CD14-positive monocyte (primary cell): ENCODE data around the gene BMS1. TPM values are rescaled to one million over a fixed set of nuclear protein-coding genes. Genes with fewer than 3 reads are reported as not detected.

Experiments
- DNase-seq, 3 donors: peaks; one replicate each; pipeline ENCODE4 v3.0.0-alpha.2; 2011 to 2022
- H2AFZ ChIP-seq: 2 replicates; pipeline ENCODE4 v1.6.0; 2012; ENCODE audit warnings: mild to moderate bottlenecking, low read depth, low read length, inconsistent platforms; ENCODE audit not compliant: insufficient read depth, poor library complexity, severe bottlenecking
- H3K27ac ChIP-seq, 2 donors: 1 replicate in 1 of 2; 2 replicates in 1 of 2; pipeline ENCODE4 v1.5.1; 2012 to 2013; ENCODE audit warnings: low read length in 2 of 2, control low read depth in 1 of 2, inconsistent platforms in 1 of 2, low read depth in 1 of 2, mild to moderate bottlenecking in 1 of 2
- H3K27me3 ChIP-seq, 2 donors: one replicate each; pipeline versions ENCODE4 v1.6.0 to v1.6.1; 2011 to 2013; ENCODE audit warnings: low read length in 2 of 2; ENCODE audit not compliant: control insufficient read depth in 2 of 2, insufficient read depth in 2 of 2
- H3K36me3 ChIP-seq, 2 donors: replicated peaks in 1 of 2; 1 replicate in 1 of 2; 2 replicates in 1 of 2; pipeline versions ENCODE4 v1.5.1 to v1.6.1; 2012 to 2013; ENCODE audit warnings: low read length in 2 of 2, control low read depth in 1 of 2, inconsistent platforms in 1 of 2, mild to moderate bottlenecking in 1 of 2; ENCODE audit not compliant: insufficient read depth in 2 of 2, control insufficient read depth in 1 of 2
- H3K4me1 ChIP-seq, 2 donors: 1 replicate in 1 of 2; 2 replicates in 1 of 2; pipeline versions ENCODE4 v1.5.1 to v1.6.1; 2012 to 2013; ENCODE audit warnings: low read length in 2 of 2, control low read depth in 1 of 2, inconsistent platforms in 1 of 2, mild to moderate bottlenecking in 1 of 2, moderate library complexity in 1 of 2; ENCODE audit not compliant: insufficient read depth in 2 of 2, control insufficient read depth in 1 of 2
- H3K4me2 ChIP-seq: replicated peaks from 2 replicates; pipeline ENCODE3; 2012; ENCODE audit warnings: low read length, moderate library complexity, mild to moderate bottlenecking; ENCODE audit not compliant: poor library complexity, severe bottlenecking; ENCODE audit errors: extremely low read depth
- H3K4me3 ChIP-seq, 3 experiments: fragments of 200-600 bp in 1 of 3; sonication (generic) in 1 of 3; replicated peaks in 1 of 3; 1 replicate in 2 of 3; 2 replicates in 1 of 3; pipeline ENCODE4 v1.5.1; 2011 to 2013; ENCODE audit warnings: low read length in 3 of 3, mild to moderate bottlenecking in 3 of 3, control low read depth in 2 of 3, low read depth in 2 of 3, inconsistent platforms in 1 of 3, moderate library complexity in 1 of 3
- H3K79me2 ChIP-seq: 2 replicates; pipeline ENCODE4 v1.6.0; 2012; ENCODE audit warnings: mild to moderate bottlenecking, control low read depth, inconsistent platforms, low read length, moderate library complexity; ENCODE audit not compliant: insufficient read depth
- H3K9ac ChIP-seq: 2 replicates; pipeline ENCODE4 v1.6.0; 2017; ENCODE audit warnings: low read length, mild to moderate bottlenecking; ENCODE audit not compliant: insufficient read depth, poor library complexity, severe bottlenecking
- H3K9me3 ChIP-seq, 2 donors: replicated peaks in 1 of 2; 1 replicate in 1 of 2; 2 replicates in 1 of 2; pipeline versions ENCODE4 v1.5.1 to v1.6.1; 2012 to 2013; ENCODE audit warnings: low read length in 2 of 2, control low read depth in 1 of 2; ENCODE audit not compliant: control insufficient read depth in 1 of 2, insufficient read depth in 1 of 2
- H4K20me1 ChIP-seq: 2 replicates; pipeline ENCODE4 v1.6.0; 2012; ENCODE audit warnings: mild to moderate bottlenecking, low read length, control low read depth, moderate library complexity; ENCODE audit not compliant: insufficient read depth
- H3K27ac Mint-ChIP-seq, 7 donors: one replicate each; pipeline ENCODE4 v1.8.0; 2020; ENCODE audit warnings: mild to moderate bottlenecking in 7 of 7, mixed read lengths in 7 of 7, moderate library complexity in 6 of 7, inconsistent platforms in 2 of 7
- H3K27me3 Mint-ChIP-seq, 3 donors: one replicate each; pipeline ENCODE4 v1.8.0; 2021 to 2022; ENCODE audit warnings: low read depth in 3 of 3, mild to moderate bottlenecking in 3 of 3, mixed read lengths in 3 of 3, moderate library complexity in 3 of 3, inconsistent platforms in 1 of 3
- H3K36me3 Mint-ChIP-seq, 2 donors: one replicate each; pipeline ENCODE4 v1.8.0; 2020; ENCODE audit warnings: mixed read lengths in 2 of 2, inconsistent platforms in 1 of 2, mild to moderate bottlenecking in 1 of 2
- H3K4me1 Mint-ChIP-seq: one replicate; pipeline ENCODE4 v1.8.0; 2020; ENCODE audit warnings: mild to moderate bottlenecking, mixed read lengths
- H3K4me3 Mint-ChIP-seq, 2 donors: one replicate each; pipeline ENCODE4 v1.8.0; 2020; ENCODE audit warnings: mild to moderate bottlenecking in 2 of 2, mixed read lengths in 2 of 2, moderate library complexity in 1 of 2
- H3K9me3 Mint-ChIP-seq, 7 donors: one replicate each; pipeline ENCODE4 v1.8.0; 2020 to 2022; ENCODE audit warnings: mixed read lengths in 7 of 7, mild to moderate bottlenecking in 6 of 7, moderate library complexity in 6 of 7, inconsistent platforms in 2 of 7
- CTCF ChIP-seq: fragments of 200-600 bp; IDR thresholded peaks from one replicate; pipeline ENCODE4 v1.8.0; 2022; ENCODE audit warnings: antibody characterized with exemption, mild to moderate bottlenecking
- WGBS: methylation state at CpG from one replicate; pipeline ENCODE4 v1.1.5; 2013; ENCODE audit warnings: missing lambda C conversion rate; ENCODE audit not compliant: insufficient coverage; 5-methylcytosine and 5-hydroxymethylcytosine counted together
- intact Hi-C, 2 donors: fragments of 100-400 bp; cut with micrococcal nuclease; formaldehyde crosslinking; loops; one replicate each; pipeline versions ENCODE4 v1.15.0 to v1.15.1; 2023
- polyA plus RNA-seq, 3 donors: library from polyadenylated mRNA; depleted of rRNA in 1 of 3; unstranded in 2 of 3; stranded (reverse) in 1 of 3; fragments of 300-500 nt in 2 of 3; fragments of >200 nt in 1 of 3; fragmentation: Illumina TruSeq in 2 of 3; gene quantifications; 1 replicate in 2 of 3; 2 replicates in 1 of 3; pipeline ENCODE4 v1.2.3, GENCODE V29; 2012 to 2021

The BMS1 gene
- polyA plus RNA-seq, 3 donors, result 2.4 to 4.6 (median 2.9) TPM

GRCh38 chr10:42876945-42877344 lies 94.3 kb downstream of the BMS1 start:
- Mint-ChIP-seq H3K9me3 (peaks cover 1 to 12% (median 10%) of the 10 kb centered on the region in 7 donors), H3K27me3 (peaks cover 4 to 9% (median 7%) of the 10 kb centered on the region in 3 donors), H3K36me3 (no peaks in the 10 kb centered on the region), H3K27ac (no peak overlapping the region), H3K4me3 (no peak overlapping the region), H3K4me1 (no peaks in the 10 kb centered on the region)
- no peak overlapping the region for H2AFZ ChIP-seq
- H3K79me2 ChIP-seq, result no peaks in the 10 kb centered on the region
- no peaks in the 10 kb centered on the region for H4K20me1 ChIP-seq
- H3K4me3 ChIP-seq, result no peak overlapping the region
- no peaks in the 10 kb centered on the region for H3K27me3 ChIP-seq
- intact Hi-C loops, result no loop called here
- H3K9me3 ChIP-seq, result peaks cover under 1 to 5% of the 10 kb centered on the region in 2 donors
- no peak overlapping the region for H3K27ac ChIP-seq
- no peak overlapping the region for H3K4me2 ChIP-seq
- WGBS, result 98% methylated on average over 6 of the region's 6 CpGs
- DNase-seq, result no peak
- no peaks in the 10 kb centered on the region for H3K36me3 ChIP-seq
- no peaks in the 10 kb centered on the region for H3K4me1 ChIP-seq
- H3K9ac ChIP-seq, result no peak overlapping the region
- no peak for TF ChIP-seq CTCF

GRCh38 chr10:42877496-42878030 lies 95.0 kb downstream of the BMS1 start:
- H3K27ac Mint-ChIP-seq, result no peak overlapping the region
- H3K9me3 Mint-ChIP-seq, result peaks cover 7 to 18% (median 16%) of the 10 kb centered on the region in 7 donors

More at GRCh38 chr10:42877496-42878030, 95.0 kb downstream of the BMS1 start:
- DNase-seq, result no peak
- 95% methylated on average over 4 of the region's 4 CpGs for WGBS
- peaks cover 0 to 2% of the 10 kb centered on the region in 2 donors for H3K36me3 Mint-ChIP-seq
- H3K4me1 Mint-ChIP-seq, result no peaks in the 10 kb centered on the region
- Histone ChIP-seq H3K27me3 (no peaks in the 10 kb centered on the region), H3K9me3 (peaks cover 6 to 12% of the 10 kb centered on the region in 2 donors), H2AFZ (no peak overlapping the region), H3K27ac (no peak overlapping the region), H3K4me1 (no peaks in the 10 kb centered on the region), H3K9ac (no peak overlapping the region), H3K4me3 (no peak overlapping the region), H4K20me1 (no peaks in the 10 kb centered on the region), H3K79me2 (no peaks in the 10 kb centered on the region), H3K36me3 (no peaks in the 10 kb centered on the region), H3K4me2 (no peak overlapping the region)
- H3K4me3 Mint-ChIP-seq, result no peak overlapping the region
- peaks cover 4 to 9% (median 7%) of the 10 kb centered on the region in 3 donors for H3K27me3 Mint-ChIP-seq
- no peak for TF ChIP-seq CTCF
- intact Hi-C loops, result no loop called here
